IMR-90 (cell line): ENCODE measurements around the gene DPH2. TPM values are rescaled to one million over a fixed set of nuclear protein-coding genes. Genes with fewer than 3 reads are reported as not detected.

Experiments used
- ATAC-seq: fragments of 200-7000 bp; cut with Tn5 transposase; 2 replicates; pipeline ENCODE4 v1.9.1; 2020; ENCODE audit warnings: low read depth, mild to moderate bottlenecking, moderate library complexity
- BruUV-seq: library from RNA; stranded (reverse); fragments of 400-500 nt; replicated peaks from 2 replicates; lab custom pipeline; 2021; lab: Mats Ljungman, UMichigan
- CTCF ChIA-PET: fragments of 300-600 bp; formaldehyde crosslinking; extraction: SDS; loops from one replicate; lab custom pipeline; 2021; ENCODE audit warnings: antibody characterized with exemption; lab: Yijun Ruan, JAX
- POLR2A ChIA-PET: fragments of 300-600 bp; sonication (Branson Sonifier 250); formaldehyde crosslinking; loops from one replicate; lab custom pipeline; 2022; ENCODE audit warnings: antibody characterized with exemption; ENCODE audit not compliant: unreplicated experiment; lab: Charles Lee
- DNase-seq: peaks from one replicate; pipeline ENCODE4 v3.0.0; 2013
- H2AFZ ChIP-seq: replicated peaks from 2 replicates; pipeline ENCODE3; 2013; ENCODE audit warnings: low read length, mild to moderate bottlenecking; ENCODE audit not compliant: poor library complexity
- H2AK5ac ChIP-seq: 2 replicates; pipeline ENCODE4 v1.6.1; 2013; ENCODE audit warnings: low read depth, low read length, inconsistent platforms
- H2AK9ac ChIP-seq: replicated peaks from 2 replicates; pipeline ENCODE3; 2013; ENCODE audit warnings: mild to moderate bottlenecking, low read depth, low read length, moderate library complexity; ENCODE audit not compliant: poor library complexity
- H2BK120ac ChIP-seq: 2 replicates; pipeline ENCODE4 v1.6.1; 2013; ENCODE audit warnings: low read depth, low read length, inconsistent platforms
- H2BK15ac ChIP-seq: 3 replicates; pipeline ENCODE4 v1.6.1; 2013; ENCODE audit warnings: low read depth, low read length, inconsistent platforms
- H2BK20ac ChIP-seq: 2 replicates; pipeline ENCODE4 v1.6.1; 2013; ENCODE audit warnings: low read depth, mild to moderate bottlenecking, inconsistent platforms, low read length, moderate library complexity
- H2BK5ac ChIP-seq: 2 replicates; pipeline ENCODE4 v1.6.1; 2013; ENCODE audit warnings: mild to moderate bottlenecking, low read depth, low read length, inconsistent platforms; ENCODE audit not compliant: poor library complexity, severe bottlenecking
- H3K14ac ChIP-seq: replicated peaks from 2 replicates; pipeline ENCODE4 v1.6.1; 2013; ENCODE audit warnings: low read depth, low read length, inconsistent platforms
- H3K18ac ChIP-seq: 2 replicates; pipeline ENCODE4 v1.6.1; 2013; ENCODE audit warnings: low read depth, low read length, control low read depth
- H3K23ac ChIP-seq: 2 replicates; pipeline ENCODE4 v1.6.1; 2013; ENCODE audit warnings: low read depth, low read length, inconsistent platforms
- H3K27ac ChIP-seq: 2 replicates; pipeline ENCODE4 v1.5.1; 2013; ENCODE audit warnings: mild to moderate bottlenecking, control low read depth, low read length; ENCODE audit not compliant: insufficient read depth
- H3K27me3 ChIP-seq: 2 replicates; pipeline ENCODE4 v1.6.1; 2013; ENCODE audit warnings: low read length; ENCODE audit not compliant: control insufficient read depth, insufficient read depth
- H3K36me3 ChIP-seq: 2 replicates; pipeline ENCODE4 v1.6.1; 2013; ENCODE audit warnings: low read length, mixed read lengths; ENCODE audit not compliant: control insufficient read depth, insufficient read depth
- H3K4ac ChIP-seq: 2 replicates; pipeline ENCODE4 v1.6.1; 2013; ENCODE audit warnings: low read depth, low read length, inconsistent platforms
- H3K4me1 ChIP-seq: 2 replicates; pipeline ENCODE4 v1.6.1; 2013; ENCODE audit warnings: low read length, mixed read lengths; ENCODE audit not compliant: control insufficient read depth, insufficient read depth
- H3K4me2 ChIP-seq: 2 replicates; pipeline ENCODE4 v1.6.1; 2013; ENCODE audit warnings: low read depth, mild to moderate bottlenecking, control low read depth, low read length, moderate library complexity
- H3K4me3 ChIP-seq: 2 replicates; pipeline ENCODE4 v1.5.1; 2013; ENCODE audit warnings: low read depth, mild to moderate bottlenecking, control low read depth, low read length, moderate library complexity; ENCODE audit not compliant: insufficient read depth
- H3K56ac ChIP-seq: 2 replicates; pipeline ENCODE4 v1.6.1; 2013; ENCODE audit warnings: low read length, inconsistent platforms; ENCODE audit not compliant: insufficient read depth; ENCODE audit errors: extremely low read depth
- H3K79me1 ChIP-seq, 2 experiments: 2 replicates each; pipeline ENCODE4 v1.6.1; 2013; ENCODE audit warnings: low read length in 2 of 2, inconsistent platforms in 1 of 2, low read depth in 1 of 2
- H3K9ac ChIP-seq: 2 replicates; pipeline ENCODE4 v1.6.1; 2013; ENCODE audit warnings: low read depth, low read length, control low read depth
- H3K9me1 ChIP-seq: 2 replicates; pipeline ENCODE4 v1.6.1; 2013; ENCODE audit warnings: low read length, inconsistent platforms; ENCODE audit not compliant: insufficient read depth
- H3K9me3 ChIP-seq: 2 replicates; pipeline ENCODE4 v1.6.1; 2013; ENCODE audit warnings: low read length; ENCODE audit not compliant: control insufficient read depth, insufficient read depth
- H4K20me1 ChIP-seq: 2 replicates; pipeline ENCODE4 v1.6.1; 2013; ENCODE audit warnings: low read length, inconsistent platforms; ENCODE audit not compliant: insufficient read depth
- H4K5ac ChIP-seq: 2 replicates; pipeline ENCODE4 v1.6.1; 2013; ENCODE audit warnings: mild to moderate bottlenecking, low read depth, low read length, control low read depth
- H4K8ac ChIP-seq, 2 experiments: 2 replicates each; pipeline ENCODE4 v1.6.1; 2013; ENCODE audit warnings: low read depth in 2 of 2, low read length in 2 of 2, control low read depth in 1 of 2, inconsistent platforms in 1 of 2
- H4K91ac ChIP-seq: 2 replicates; pipeline ENCODE4 v1.6.1; 2013; ENCODE audit warnings: low read depth, low read length, inconsistent platforms; ENCODE audit not compliant: insufficient read depth
- CTCF ChIP-seq: conservative IDR thresholded peaks from 2 replicates; pipeline ENCODE4 v1.5.1; 2012; ENCODE audit warnings: mild to moderate bottlenecking, low read depth, low read length, improper control_type of control experiment
- FOS ChIP-seq: fragments of 150-350 bp; IDR thresholded peaks from 2 replicates; pipeline ENCODE4 v1.6.1; 2016; ENCODE audit warnings: low read depth, low read length
- MAFK ChIP-seq: IDR thresholded peaks from 2 replicates; pipeline ENCODE4 v1.6.1; 2012; ENCODE audit warnings: low read depth, low read length, improper control_type of control experiment
- NFE2L2 ChIP-seq: fragments of 150-350 bp; IDR thresholded peaks from 2 replicates; pipeline ENCODE4 v1.6.1; 2016; ENCODE audit warnings: low read depth, mild to moderate bottlenecking, low read length
- POLR2A ChIP-seq: IDR thresholded peaks from 2 replicates; pipeline ENCODE4 v1.6.1; 2012; ENCODE audit warnings: mild to moderate bottlenecking, low read depth, low read length
- SMC3 ChIP-seq: fragments of 150-350 bp; IDR thresholded peaks from 2 replicates; pipeline ENCODE4 v1.6.1; 2016; ENCODE audit warnings: low read depth, mild to moderate bottlenecking, antibody characterized with exemption, low read length, moderate library complexity
- WGBS, 2 experiments: methylation state at CpG; one replicate each; pipeline versions ENCODE4 v1.1.5 to v1.1.7; 2013; ENCODE audit warnings: missing lambda C conversion rate in 2 of 2; ENCODE audit not compliant: insufficient read length in 1 of 2; ENCODE audit errors: extremely low coverage in 2 of 2; 5-methylcytosine and 5-hydroxymethylcytosine counted together
- dilution Hi-C: fragments of 300-500 bp; cut with HindIII; formaldehyde crosslinking; loops from one replicate; pipeline ENCODE4 v1.14.3; 2018; ENCODE audit warnings: low sequenced_read_pairs; ENCODE audit not compliant: unreplicated experiment
- in situ Hi-C: fragments of 300-500 bp; cut with MboI; formaldehyde crosslinking; loops from 3 replicates; pipeline ENCODE4 v1.14.3; 2019; ENCODE audit warnings: low sequenced_read_pairs, inconsistent platforms, mixed read lengths
- intact Hi-C: fragments of 100-400 bp; cut with micrococcal nuclease; formaldehyde crosslinking; loops from 2 replicates; pipeline ENCODE4 v1.10.0; 2022
- polyA plus RNA-seq, 3 experiments: library from polyadenylated mRNA; depleted of rRNA; stranded (reverse); fragments of >200 nt; gene quantifications; 2 replicates each; pipeline ENCODE4 v1.2.3, GENCODE V29; 2012; ENCODE audit warnings: low replicate concordance in 1 of 3
- total RNA-seq: library from RNA; depleted of rRNA; stranded (reverse); fragments of >200 nt; gene quantifications from 2 replicates; pipeline ENCODE4 v1.2.3, GENCODE V29; 2012
- TF ChIP-seq, protein P1 (sequence below): fragments of 150-350 bp; IDR thresholded peaks from 2 replicates; pipeline ENCODE4 v1.6.1; 2016; ENCODE audit warnings: low read depth, mild to moderate bottlenecking, low read length, moderate library complexity, borderline replicate concordance
- TF ChIP-seq, protein P2 (sequence below): fragments of 150-350 bp; IDR thresholded peaks from 2 replicates; pipeline ENCODE4 v1.6.1; 2017; ENCODE audit warnings: mild to moderate bottlenecking, antibody characterized with exemption, low read length, low read depth

DPH2 gene
- total and polyA plus RNA-seq, 2 of the 4 experiments (the other 2 are of a cell fraction), result 21.0 to 32.2 TPM

DNA sequence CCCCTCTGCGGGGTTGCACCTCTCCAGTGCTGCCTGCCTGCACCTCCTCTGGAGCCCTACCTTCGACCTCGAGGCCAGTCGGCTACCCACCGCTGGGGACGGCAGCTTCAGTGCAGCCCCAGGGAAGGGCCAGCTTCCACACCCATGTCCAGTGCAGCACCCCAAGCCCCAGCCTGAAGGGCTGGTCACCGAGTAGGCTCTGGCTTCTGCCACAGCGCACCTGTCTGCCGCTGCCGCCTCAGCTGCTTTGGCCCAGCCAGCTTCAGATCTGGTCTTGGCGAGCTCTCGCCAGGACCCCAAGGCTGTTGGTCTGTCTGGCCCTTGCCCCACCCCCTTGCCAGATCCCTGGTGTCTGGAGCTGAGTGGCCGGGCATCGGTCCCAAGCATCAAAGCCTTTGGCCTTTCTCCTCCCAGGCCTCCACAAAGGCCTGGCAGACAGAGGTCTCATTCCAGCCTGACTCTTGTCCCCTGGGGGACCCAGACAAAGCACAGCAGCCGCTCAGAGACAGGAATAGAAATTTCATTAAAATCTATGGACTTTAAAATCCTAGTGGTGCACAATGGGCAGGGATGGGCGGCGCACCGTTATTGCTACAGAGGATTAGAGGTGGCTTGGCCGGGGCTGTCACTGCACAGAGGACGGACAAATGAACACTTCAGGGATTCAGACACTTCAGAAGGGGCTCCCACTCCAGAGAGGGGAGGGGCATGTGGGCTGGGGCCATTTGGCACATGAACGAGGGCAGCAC, 26.3 kb downstream of the DPH2 start:
- H3K4ac ChIP-seq, result no peak overlapping the region
- H2BK5ac ChIP-seq, result no peak overlapping the region
- CTCF ChIA-PET, result interaction anchor here (1.4 kb wide), 1 partner anchor 10 kb away, joined by 5 read pairs; no protein-coding TSS in a partner anchor
- in situ Hi-C loops, result no loop called here
- H3K4me2 ChIP-seq, result no peak overlapping the region
- TF ChIP-seq CTCF (no peak), SMC3 (no peak), FOS (no peak), MAFK (no peak), NFE2L2 (no peak), POLR2A (no peak)
- TF ChIP-seq, protein P1, sequence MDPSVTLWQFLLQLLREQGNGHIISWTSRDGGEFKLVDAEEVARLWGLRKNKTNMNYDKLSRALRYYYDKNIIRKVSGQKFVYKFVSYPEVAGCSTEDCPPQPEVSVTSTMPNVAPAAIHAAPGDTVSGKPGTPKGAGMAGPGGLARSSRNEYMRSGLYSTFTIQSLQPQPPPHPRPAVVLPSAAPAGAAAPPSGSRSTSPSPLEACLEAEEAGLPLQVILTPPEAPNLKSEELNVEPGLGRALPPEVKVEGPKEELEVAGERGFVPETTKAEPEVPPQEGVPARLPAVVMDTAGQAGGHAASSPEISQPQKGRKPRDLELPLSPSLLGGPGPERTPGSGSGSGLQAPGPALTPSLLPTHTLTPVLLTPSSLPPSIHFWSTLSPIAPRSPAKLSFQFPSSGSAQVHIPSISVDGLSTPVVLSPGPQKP, result no peak
- TF ChIP-seq, protein P2, sequence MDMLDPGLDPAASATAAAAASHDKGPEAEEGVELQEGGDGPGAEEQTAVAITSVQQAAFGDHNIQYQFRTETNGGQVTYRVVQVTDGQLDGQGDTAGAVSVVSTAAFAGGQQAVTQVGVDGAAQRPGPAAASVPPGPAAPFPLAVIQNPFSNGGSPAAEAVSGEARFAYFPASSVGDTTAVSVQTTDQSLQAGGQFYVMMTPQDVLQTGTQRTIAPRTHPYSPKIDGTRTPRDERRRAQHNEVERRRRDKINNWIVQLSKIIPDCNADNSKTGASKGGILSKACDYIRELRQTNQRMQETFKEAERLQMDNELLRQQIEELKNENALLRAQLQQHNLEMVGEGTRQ, result no peak
- no peaks in the 10 kb centered on the region for H3K79me1 ChIP-seq
- peaks cover 16% of the 10 kb centered on the region; the same call in 1 of the 2 replicates for H3K36me3 ChIP-seq
- H3K4me3 ChIP-seq, result no peak overlapping the region
- POLR2A ChIA-PET, result no interaction called here
- no peak overlapping the region for H3K27ac ChIP-seq
- H3K9me1 ChIP-seq, result no peaks in the 10 kb centered on the region
- H3K14ac ChIP-seq, result no peak overlapping the region
- no peak overlapping the region for H2AK9ac ChIP-seq
- H3K56ac ChIP-seq, result no peak overlapping the region
- H2BK120ac ChIP-seq, result no peak overlapping the region
- no peaks in the 10 kb centered on the region for H3K27me3 ChIP-seq
- no peak overlapping the region for H3K9ac ChIP-seq
- no peaks in the 10 kb centered on the region for H3K9me3 ChIP-seq
- no peak overlapping the region for H2AK5ac ChIP-seq
- no TSS peak for BruUV-seq
- ATAC-seq, result no peak
- no peak overlapping the region for H2BK20ac ChIP-seq
- H3K4me1 ChIP-seq, result 0 out of 2 replicates have a peak, but pooled peaks cover 3% of the 10 kb centered on the region
- intact Hi-C loops, result no loop called here
- no peak for DNase-seq
- H4K5ac ChIP-seq, result no peak overlapping the region
- no peak overlapping the region for H2BK15ac ChIP-seq
- H4K91ac ChIP-seq, result no peak overlapping the region
- dilution Hi-C loops, result no loop called here
- no peak overlapping the region for H4K8ac ChIP-seq
- H2AFZ ChIP-seq, result no peak overlapping the region
- no peaks in the 10 kb centered on the region for H4K20me1 ChIP-seq
- WGBS, 2 experiments, result 94% methylated on average over 8 of the region's 21 CpGs; no CpG with 5 or more reads in 1 of the 2 experiments
- no peak overlapping the region for H3K18ac ChIP-seq
- H3K23ac ChIP-seq, result no peak overlapping the region
